GM19372 (cell line): Measurements from ENCODE around the gene SPAG8.

Experiments used
- ATAC-seq: cut with Tn5 transposase; IDR thresholded peaks from one replicate; pipeline ENCODE4 v1.9.1; 2021; ENCODE audit warnings: mild to moderate bottlenecking, low read depth, moderate library complexity; ENCODE audit not compliant: unreplicated experiment

SPAG8 gene

DNA sequence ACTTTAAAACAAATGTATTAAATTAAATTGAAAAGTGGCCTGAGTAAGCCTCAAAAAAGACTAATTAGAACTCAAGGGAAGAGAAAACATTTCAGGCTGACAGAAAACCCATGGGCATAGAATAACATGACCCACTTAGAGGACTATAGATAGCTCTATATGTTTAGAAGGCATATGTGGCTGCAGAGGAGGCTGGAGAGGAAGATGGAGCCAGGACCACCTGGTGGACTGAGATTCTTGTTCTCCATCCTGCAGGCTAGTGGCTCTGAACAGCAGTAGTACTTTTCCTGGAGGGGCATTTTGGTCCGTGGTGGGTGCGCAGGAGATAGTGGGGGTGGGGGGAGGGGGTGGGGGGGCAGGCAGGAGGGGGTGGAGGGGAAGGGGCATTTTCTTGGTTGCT, 31.0 kb downstream of the SPAG8 start:
- no peak for ATAC-seq

DNA sequence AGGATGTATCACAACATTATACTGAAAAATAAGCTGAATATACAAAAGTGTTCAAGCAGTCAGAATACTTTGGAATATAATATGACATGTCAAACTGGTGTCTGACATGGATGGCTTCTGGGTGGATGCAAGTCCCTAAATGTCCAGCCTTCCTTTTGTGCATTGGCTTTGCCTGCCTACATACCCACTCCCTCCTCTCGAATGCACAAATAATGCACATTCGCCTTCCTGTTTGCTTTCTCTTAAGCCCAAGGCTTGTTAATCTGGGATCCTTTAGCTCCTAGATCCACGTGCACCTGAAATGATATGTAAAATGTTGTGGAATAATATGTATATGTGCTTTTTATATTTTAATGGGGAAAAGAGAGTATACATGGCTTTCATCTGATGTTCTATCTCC, 33.6 kb downstream of the SPAG8 start:
- ATAC-seq, result no peak

DNA sequence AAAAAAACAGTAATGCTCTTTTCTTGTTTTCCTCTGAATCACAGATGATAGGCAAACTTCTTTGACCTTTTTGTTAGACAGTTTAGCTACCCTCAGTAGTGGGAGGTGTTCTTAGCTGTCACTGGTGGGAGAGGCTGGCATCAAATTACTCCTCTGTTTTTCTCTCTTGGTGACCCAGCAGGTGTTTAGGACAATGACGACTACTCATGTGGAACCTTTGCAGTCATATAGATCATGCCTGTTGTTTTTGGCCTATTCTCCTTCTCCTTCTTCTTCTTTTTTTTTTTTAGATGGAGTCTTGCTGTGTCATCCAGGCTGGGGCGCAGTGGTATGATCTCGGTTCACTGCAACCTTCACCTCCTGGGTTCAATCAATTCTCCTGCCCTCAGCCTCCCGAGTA, 36.0 kb downstream of the SPAG8 start:
- ATAC-seq, result no peak

DNA sequence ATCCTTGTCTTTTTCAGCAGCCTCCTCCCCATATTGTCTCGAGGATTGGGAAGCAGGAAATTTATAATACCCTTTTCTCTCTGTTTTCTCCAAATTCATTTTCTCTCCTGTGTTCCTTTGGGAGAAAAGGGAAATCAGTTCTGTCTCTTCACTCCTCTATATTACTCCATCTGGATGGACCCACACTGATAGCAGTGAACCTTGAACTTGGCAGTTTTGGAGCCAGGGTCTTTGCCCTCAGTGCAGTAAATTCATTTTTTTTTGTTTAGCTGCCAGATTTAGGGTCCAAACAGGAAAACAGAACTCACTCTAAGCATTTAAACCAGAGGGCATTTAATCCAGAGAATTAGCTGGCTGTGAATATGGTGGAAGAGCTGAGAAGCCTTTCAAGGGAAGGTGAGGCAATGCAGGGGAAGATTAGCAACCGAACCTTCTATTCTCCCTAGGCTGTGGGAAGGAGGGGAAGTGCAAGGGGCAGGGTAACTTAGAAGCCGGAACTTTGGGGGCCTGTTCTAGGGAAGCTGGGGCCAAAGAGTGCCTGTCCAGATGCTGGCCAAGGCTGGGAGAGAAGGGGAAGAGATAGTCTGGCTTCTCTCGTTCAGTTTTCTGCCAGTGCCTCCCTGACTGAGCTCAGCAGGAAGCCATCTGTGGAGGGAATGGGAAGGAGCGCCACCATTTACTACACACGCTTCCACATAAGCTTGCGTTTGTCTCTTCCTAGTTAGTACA, 37.0 kb downstream of the SPAG8 start:
- ATAC-seq, result no peak

DNA sequence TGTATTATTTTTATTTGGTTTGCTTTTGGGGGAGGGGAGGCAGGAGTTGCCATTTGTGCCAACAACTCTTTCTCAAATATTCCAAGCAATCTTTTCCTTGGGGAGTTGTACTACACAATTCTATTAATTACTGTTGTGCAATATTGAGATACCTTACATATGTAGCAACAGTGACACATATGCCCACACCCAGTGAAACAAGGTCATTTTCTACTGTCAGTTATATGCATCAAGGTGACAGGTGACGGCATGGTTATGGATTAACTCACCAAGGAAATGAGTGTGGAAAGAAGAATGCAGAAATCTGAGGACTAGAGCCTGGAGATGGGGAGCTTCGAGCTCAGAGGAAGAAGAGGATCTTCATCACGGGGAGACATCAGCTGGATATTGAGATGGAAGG, 40.1 kb downstream of the SPAG8 start:
- no peak for ATAC-seq

DNA sequence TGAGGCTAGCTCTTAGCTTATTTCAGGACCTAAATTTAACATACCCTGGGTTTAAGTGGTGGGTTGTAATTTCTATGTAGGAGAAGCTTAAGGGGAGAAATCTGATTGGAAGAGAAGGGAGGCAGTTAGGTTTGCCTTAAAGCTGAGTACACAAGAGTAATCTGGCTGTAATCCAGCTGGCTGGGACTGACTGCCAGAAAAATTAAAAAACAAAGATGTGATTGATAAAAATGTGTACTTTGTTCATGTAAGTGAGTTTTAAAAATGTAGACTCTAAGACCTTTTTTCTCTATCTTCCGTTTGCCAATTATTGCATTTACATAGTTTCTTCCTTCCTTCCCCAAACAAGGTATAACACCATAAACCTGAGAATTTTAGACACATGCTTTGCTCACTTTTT, 40.5 kb downstream of the SPAG8 start:
- no peak for ATAC-seq

DNA sequence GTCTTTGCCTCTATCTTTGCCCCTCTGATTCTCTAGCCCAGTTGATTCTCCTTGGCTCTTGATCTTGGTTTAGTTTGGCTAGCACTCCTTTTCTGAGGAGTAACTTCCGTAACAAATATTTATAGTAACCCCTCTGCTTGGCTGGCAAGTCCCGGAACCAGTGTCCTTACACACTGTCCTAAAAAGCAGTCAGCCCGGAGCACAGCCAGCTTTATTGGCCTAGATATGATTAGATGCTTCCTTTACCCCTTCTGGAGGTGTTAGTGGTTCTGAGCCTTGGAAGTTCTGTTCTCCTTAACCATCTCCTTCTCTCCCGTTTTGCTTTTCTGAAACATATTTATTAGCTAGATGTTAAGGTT, 41.0 kb downstream of the SPAG8 start:
- ATAC-seq, result no peak

DNA sequence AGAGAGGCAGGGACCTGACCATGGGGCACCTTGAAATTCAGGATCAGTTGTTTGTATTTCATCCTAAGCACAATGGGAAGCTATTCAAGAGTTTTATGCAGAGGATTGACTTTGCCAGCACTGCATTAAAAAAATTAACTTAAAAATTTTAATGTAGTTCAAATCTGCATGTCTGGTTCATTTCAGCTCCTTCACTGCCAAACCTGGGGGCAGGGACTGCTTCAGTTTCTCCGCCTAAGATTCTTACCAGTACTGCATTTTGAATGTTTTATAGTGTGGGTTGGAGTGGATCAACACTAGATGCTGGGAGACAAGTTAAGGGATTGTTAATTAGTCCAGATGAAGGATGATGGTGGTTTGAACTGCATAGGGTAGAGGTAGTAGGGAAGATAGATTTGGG, 42.3 kb downstream of the SPAG8 start:
- ATAC-seq, result no peak

DNA sequence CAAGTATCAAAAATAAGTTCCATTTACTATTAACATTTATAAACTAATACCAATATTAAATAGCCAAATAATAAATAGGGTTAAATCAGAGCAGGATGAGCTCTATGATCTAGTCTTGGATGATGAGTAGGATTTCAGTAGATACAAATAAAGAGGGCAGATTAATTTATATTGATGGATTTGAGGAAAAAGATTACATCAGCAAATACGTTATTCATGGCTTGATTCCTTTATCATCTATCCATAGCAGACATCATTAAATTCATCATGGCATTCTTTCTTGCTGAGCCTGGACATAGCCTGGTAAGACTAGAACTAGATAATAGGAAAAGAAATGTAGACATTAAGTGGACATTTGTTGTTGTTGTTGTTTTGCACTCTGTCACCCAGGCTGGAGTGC, 44.6 kb downstream of the SPAG8 start:
- no peak for ATAC-seq

DNA sequence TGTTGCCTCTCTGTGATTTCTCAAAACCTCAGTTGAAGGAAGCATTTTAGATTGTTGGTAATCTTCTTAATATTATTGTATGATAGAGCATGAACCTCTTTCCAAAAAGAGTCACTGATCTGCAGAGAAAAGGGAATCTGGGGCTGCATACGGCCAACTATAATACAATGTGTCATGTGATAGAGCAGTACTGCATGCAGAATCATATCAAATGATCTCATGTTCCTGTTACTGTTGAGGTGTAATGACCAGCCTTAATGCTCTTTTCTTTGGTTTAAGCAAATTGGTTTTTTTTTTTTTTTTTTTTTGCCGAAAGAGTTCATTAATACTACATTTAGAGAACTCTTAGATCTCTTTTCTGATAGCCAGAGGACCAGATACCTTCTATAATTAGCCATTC, 45.1 kb downstream of the SPAG8 start:
- ATAC-seq, result no peak

DNA sequence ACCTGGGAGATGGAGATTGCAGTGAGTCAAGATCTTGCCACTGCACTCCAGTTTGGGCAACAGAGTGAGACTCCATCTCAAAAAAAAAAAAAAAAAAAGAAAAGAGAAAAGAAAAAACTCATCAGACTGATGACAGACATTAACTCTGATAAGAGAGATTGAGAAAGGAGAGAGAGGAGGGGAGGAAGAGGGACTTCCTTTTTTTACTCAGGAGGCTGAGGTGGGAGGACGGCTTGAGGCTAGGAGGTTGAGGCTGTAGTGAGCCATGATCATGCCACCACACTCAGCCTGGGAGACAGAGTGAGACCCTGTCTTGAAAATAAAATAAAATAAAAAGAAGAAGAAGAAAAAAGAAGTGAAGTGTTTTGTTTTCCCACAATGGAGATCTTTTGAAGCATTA, 48.3 kb downstream of the SPAG8 start:
- no peak for ATAC-seq

DNA sequence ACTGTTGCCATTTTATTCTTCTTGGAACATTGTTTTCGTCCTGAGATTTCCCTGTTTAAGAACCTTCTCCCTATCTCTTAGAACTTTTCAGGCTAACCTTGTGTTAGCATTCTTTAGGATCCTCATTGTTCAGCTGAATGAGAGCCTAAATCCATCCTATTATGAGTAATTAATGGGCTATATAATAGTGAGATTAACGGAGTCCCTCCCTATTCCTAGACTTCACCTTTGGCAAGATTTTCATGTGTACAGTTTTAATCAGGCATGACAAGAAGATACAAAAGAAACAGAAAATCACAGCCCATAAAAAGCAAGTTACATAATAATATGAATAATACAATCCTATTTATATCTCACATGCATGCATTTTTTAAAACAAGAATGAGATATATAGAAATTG, 48.9 kb downstream of the SPAG8 start:
- no peak for ATAC-seq

DNA sequence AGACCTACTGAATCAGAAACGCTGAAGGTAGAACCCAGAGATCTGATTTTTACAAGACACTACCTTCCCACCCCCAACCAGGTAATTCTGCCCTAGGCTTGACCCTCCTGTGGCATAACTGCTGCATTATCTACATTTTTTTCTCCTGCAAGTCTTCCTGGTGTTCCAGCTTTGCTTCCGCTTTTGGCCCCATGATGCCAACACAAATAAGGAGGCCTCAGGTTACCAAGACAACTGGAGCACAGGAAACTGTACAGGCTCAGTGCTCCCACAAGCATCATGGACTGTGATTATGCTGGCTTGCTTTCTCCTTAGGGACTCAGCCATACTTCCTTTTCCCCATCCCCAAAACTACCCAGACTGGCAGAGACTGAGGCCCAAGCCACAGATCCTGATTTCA, 51.4 kb downstream of the SPAG8 start:
- ATAC-seq, result no peak

DNA sequence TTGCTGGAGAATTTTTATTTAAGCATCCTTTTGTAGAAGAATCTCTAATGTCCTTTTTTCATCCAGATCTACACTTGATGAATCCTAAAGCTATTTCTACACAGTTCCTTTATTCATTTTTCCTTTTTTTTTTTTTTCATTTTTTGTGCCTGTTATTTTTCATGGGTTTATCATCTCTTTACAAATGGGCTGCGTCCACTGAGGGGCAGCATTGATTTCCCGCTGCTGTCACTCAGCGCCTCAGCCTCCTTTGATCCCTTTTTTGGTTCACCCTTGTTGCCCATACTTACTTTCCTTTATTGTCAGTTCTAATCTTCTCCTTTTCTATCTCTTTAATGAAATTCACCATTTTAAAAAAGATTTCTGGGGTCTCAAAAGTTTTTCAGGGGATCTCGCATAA, 52.3 kb downstream of the SPAG8 start:
- ATAC-seq, result no peak
